Common myeloid progenitor, CD34-positive (primary cell): ENCODE data around the gene TMBIM4.

Experiments used
- CTCF ChIA-PET: fragments of 350-600 bp; sonication (Branson Sonifier 250); formaldehyde crosslinking; loops from one replicate; lab custom pipeline; 2021; ENCODE audit warnings: antibody characterized with exemption; lab: Charles Lee
- POLR2A ChIA-PET: fragments of 350-600 bp; sonication (Branson Sonifier 250); formaldehyde crosslinking; loops from one replicate; lab custom pipeline; 2021; ENCODE audit warnings: antibody characterized with exemption; lab: Charles Lee
- DNase-seq, 3 donors: peaks; one replicate each; pipeline versions ENCODE4 v3.0.0 to v3.0.0-alpha.2; 2013
- H3K27ac ChIP-seq, 2 experiments: 1 replicate in 1 of 2; 2 replicates in 1 of 2; pipeline ENCODE4 v1.7.0; 2013; ENCODE audit warnings: inconsistent platforms in 2 of 2, low read length in 2 of 2, mild to moderate bottlenecking in 2 of 2, low read depth in 1 of 2, moderate library complexity in 1 of 2; ENCODE audit not compliant: severe bottlenecking in 2 of 2, insufficient read depth in 1 of 2, poor library complexity in 1 of 2
- H3K27me3 ChIP-seq, 5 experiments: replicated peaks in 2 of 5; 1 replicate in 3 of 5; 2 replicates in 2 of 5; pipeline versions ENCODE4 v1.6.1 to v1.7.0; 2013; ENCODE audit warnings: low read length in 4 of 5, mild to moderate bottlenecking in 2 of 5, moderate library complexity in 2 of 5, inconsistent platforms in 1 of 5; ENCODE audit not compliant: insufficient read depth in 5 of 5, control insufficient read depth in 4 of 5
- H3K36me3 ChIP-seq, 4 experiments: 1 replicate in 2 of 4; 2 replicates in 2 of 4; pipeline versions ENCODE4 v1.6.1 to v1.7.0; 2013; ENCODE audit warnings: low read length in 3 of 4, control low read depth in 1 of 4, mild to moderate bottlenecking in 1 of 4; ENCODE audit not compliant: control insufficient read depth in 4 of 4, insufficient read depth in 4 of 4
- H3K4me1 ChIP-seq, 4 experiments: 1 replicate in 3 of 4; 2 replicates in 1 of 4; pipeline versions ENCODE4 v1.6.1 to v1.7.1; 2013; ENCODE audit warnings: low read length in 3 of 4, mild to moderate bottlenecking in 3 of 4, control low read depth in 1 of 4, inconsistent platforms in 1 of 4, moderate library complexity in 1 of 4; ENCODE audit not compliant: control insufficient read depth in 4 of 4, insufficient read depth in 4 of 4; ENCODE audit errors: control extremely low read depth in 1 of 4
- H3K4me3 ChIP-seq, 7 experiments: 1 replicate in 4 of 7; 2 replicates in 3 of 7; pipeline versions ENCODE4 v1.5.1 to v1.7.0; 2013; ENCODE audit warnings: mild to moderate bottlenecking in 7 of 7, low read length in 6 of 7, moderate library complexity in 6 of 7, inconsistent platforms in 2 of 7, low read depth in 2 of 7, control low read depth in 1 of 7; ENCODE audit not compliant: insufficient read depth in 4 of 7, control insufficient read depth in 1 of 7; ENCODE audit errors: extremely low read depth in 1 of 7
- H3K9me3 ChIP-seq, 5 experiments: 1 replicate in 4 of 5; 2 replicates in 1 of 5; pipeline versions ENCODE4 v1.6.1 to v1.7.1; 2013; ENCODE audit warnings: low read length in 4 of 5, mild to moderate bottlenecking in 2 of 5, inconsistent platforms in 1 of 5, low read depth in 1 of 5, moderate library complexity in 1 of 5; ENCODE audit not compliant: control insufficient read depth in 4 of 5, insufficient read depth in 2 of 5; ENCODE audit errors: control extremely low read depth in 1 of 5
- whole genome bisulfite sequencing: methylation state at CpG from one replicate; pipeline ENCODE4 v1.1.5; 2013; ENCODE audit not compliant: insufficient coverage; 5-methylcytosine and 5-hydroxymethylcytosine counted together

The TMBIM4 gene

DNA sequence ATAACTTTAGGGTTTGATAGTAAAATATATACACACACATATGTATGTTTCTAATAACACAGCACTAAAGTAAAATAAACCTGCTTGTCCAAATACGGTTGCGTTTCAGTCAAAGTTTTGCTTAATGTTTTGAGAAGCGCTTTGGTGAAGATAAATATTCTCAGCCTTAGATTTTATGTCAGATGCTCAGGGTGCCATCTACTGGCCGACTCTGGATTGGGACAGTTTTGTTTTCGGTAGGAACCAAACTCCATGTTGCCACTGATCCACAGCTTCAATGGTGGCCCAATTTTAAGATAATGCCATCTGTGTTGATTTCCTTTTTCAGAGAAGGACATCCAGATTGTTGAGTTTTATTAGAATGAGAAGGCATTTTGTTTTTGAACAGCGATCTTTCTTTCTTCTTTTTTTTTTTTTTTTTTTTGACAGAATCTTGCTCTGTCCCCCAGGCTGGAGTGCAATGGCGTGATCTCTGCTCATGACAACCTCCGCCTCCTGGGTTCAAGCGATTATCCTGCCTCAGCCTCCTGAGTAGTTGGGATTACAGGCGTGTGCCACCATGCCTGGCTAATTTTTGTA is 82.3 kb downstream of the TMBIM4 start:
- WGBS: 34% methylated on average over 4 of the region's 10 CpGs
- Histone ChIP-seq H3K36me3 (no peaks in the 10 kb centered on the region), H3K9me3 (peaks cover 0 to 8% (median 3%) of the 10 kb centered on the region in 5 experiments), H3K27me3 (no peaks in the 10 kb centered on the region), H3K4me1 (peaks cover 0 to 1% (median 0%) of the 10 kb centered on the region in 4 experiments), H3K4me3 (no peak overlapping the region), H3K27ac (no peak overlapping the region)
- DNase-seq: peak; percentile 83 to 92 (median 90)
- ChIA-PET CTCF (interaction anchor here (0.7 to 2.0 kb wide), 10 partner anchors 10 to 785 kb away, joined by 3 to 7 read pairs (median 4); no protein-coding TSS in a partner anchor), POLR2A (interaction anchor here (0.7 kb wide), 1 partner anchor 128 kb away, joined by 3 read pairs; no protein-coding TSS in a partner anchor)

DNA sequence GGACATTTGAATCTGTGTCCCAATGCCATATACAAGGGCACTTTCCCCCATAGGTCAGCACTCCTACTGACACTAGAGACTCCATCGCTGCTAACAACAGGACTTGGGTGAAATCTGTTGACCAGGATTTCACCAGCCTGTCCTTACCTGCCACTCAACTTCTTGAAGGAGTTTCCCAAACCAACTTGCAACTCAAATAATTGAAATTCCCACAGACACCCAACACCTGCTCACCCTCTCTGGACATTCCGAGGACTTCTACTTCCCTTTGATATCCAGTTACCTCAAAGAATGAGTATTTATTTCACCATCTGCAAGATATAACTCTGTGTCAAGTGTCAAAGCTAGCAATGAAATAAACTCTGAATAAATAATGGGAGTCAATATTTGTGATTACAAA is 83.8 kb downstream of the TMBIM4 start:
- no peak for DNase-seq
- Histone ChIP-seq H3K4me3 (no peak overlapping the region), H3K27ac (no peak overlapping the region), H3K4me1 (no peaks in the 10 kb centered on the region), H3K36me3 (no peaks in the 10 kb centered on the region), H3K27me3 (no peaks in the 10 kb centered on the region), H3K9me3 (peaks cover 0 to 8% (median 3%) of the 10 kb centered on the region in 5 experiments)
- 100% methylated on average over 1 of the region's 2 CpGs for WGBS
- POLR2A ChIA-PET: interaction anchor here (0.6 kb wide), 1 partner anchor 513 kb away, joined by 4 read pairs; no protein-coding TSS in a partner anchor
- CTCF ChIA-PET: interaction anchor here (1.1 to 2.1 kb wide), 6 partner anchors 10 to 780 kb away, joined by 3 to 7 read pairs (median 4); no protein-coding TSS in a partner anchor
